ENCODE measurements around the gene PLA2G2D.

DNA sequence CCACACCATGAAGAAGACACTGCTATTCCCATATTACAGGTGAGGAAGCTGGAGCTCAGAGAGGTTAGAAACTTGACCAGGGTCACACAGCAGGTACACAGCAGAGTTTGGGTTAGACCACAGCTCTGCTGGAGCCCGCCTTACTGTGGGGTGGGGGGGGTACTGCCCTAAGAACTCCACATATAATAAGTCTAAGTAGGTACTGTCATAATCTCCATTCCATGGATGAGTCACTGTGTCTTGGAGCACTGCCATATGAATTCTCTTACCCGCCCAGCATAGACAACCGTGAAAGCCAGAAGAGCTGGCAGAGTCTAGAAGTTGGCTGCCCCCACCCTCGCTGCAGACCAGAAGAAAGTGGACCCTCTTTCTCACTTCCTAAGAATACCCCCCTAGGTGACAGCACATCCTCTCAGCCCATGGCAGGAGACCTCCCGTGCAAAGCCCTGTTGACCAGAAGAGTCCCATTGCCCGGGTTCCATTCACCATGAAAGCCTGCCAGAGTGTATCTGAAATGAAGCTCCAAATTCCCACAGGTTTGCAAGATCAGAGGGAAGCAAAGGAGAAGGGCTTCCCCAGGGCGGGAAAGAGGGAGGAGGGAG is 5.2 kb upstream of the PLA2G2D start:
- TF ChIP-seq POLR2AphosphoS5 (IDR thresholded peaks at IDR 0.05; ENCODE audit: control insufficient read depth, insufficient read depth, low read depth, low read length) (no peak), SMAD2 (IDR thresholded peaks at IDR 0.05; ENCODE audit: low read depth, low read length) (no peak), HMGN3 (IDR thresholded peaks at IDR 0.05; ENCODE audit: borderline replicate concordance, extremely low read depth, insufficient read length, low read depth, low read length) (no peak), TARDBP (IDR thresholded peaks at IDR 0.05) (no peak), MED1 (CRISPR knock-in tag; IDR thresholded peaks at IDR 0.05; ENCODE audit: borderline replicate concordance) (no peak), RBBP5 (IDR thresholded peaks at IDR 0.05; ENCODE audit: borderline replicate concordance, insufficient read depth, low read length, poor library complexity, severe bottlenecking) (no peak), CHD1 (IDR thresholded peaks at IDR 0.05; ENCODE audit: low read length) (no peak), MXI1 (IDR thresholded peaks at IDR 0.05; ENCODE audit: low read depth, low read length) (no peak), NFATC3 (IDR thresholded peaks at IDR 0.05) (no peak), CTCF (IDR thresholded peaks at IDR 0.05 in 2 of 3, conservative IDR thresholded peaks at IDR 0.05 in 1 of 3; ENCODE audit: insufficient read depth in 2 of 3, low read depth in 1 of 3, low read length in 3 of 3) (no peak), SMAD3 (CRISPR knock-in tag; conservative IDR thresholded peaks at IDR 0.05) (no peak), NFIX (CRISPR knock-in tag; IDR thresholded peaks at IDR 0.05; ENCODE audit: low read depth) (no peak)
